ENCODE measurements around the gene RABEP1. TPM values are rescaled to one million over a fixed set of nuclear protein-coding genes. Genes with fewer than 3 reads are reported as not detected.
A peak's percentile ranks its signal among the peaks of the same experiment; 100 is the strongest.

RABEP1 gene
- total RNA-seq, 1 experiment from 2014 or later: 53.0 TPM

GRCh38 chr17:5431949-5432556 is 150.0 kb downstream of the RABEP1 start:
- peaks cover 35% of the 10 kb centered on the region for H4K20me1 ChIP-seq (ENCODE audit: insufficient read depth)
- H3K4me1 ChIP-seq (replicated peaks; ENCODE audit: insufficient read depth): peaks cover 10% of the 10 kb centered on the region; the same call in 1 of the 2 replicates
- DNase-seq: no peak
- BruUV-seq (replicated peaks): no TSS peak
- ChIA-PET CTCF (no interaction called here), POLR2A (ENCODE audit: unreplicated experiment) (interaction anchor here (0.5 to 0.8 kb wide), 2 partner anchors 9 to 10 kb away, joined by 3 to 39 read pairs; no protein-coding TSS in a partner anchor)
- peaks cover 27% of the 10 kb centered on the region for H3K79me2 ChIP-seq (ENCODE audit: low read depth)
- peaks cover 73% of the 10 kb centered on the region for H3F3A ChIP-seq (ENCODE audit: insufficient read depth, low read depth)
- no peak overlapping the region for H2AFZ ChIP-seq
- TF ChIP-seq EZH2 (IDR thresholded peaks at IDR 0.05; ENCODE audit: low read depth) (no peak), CTCF (conservative IDR thresholded peaks at IDR 0.05) (no peak)
- H3K36me3 ChIP-seq (ENCODE audit: low read depth): peaks cover 56% of the 10 kb centered on the region
- no peaks in the 10 kb centered on the region for H3K9me2 ChIP-seq (ENCODE audit: insufficient read depth)
- H3K27me3 ChIP-seq (ENCODE audit: insufficient read depth, low read depth): no peaks in the 10 kb centered on the region
- peak overlapping the region; percentile 23; the same call in 1 of the 2 replicates for H3K27ac ChIP-seq
- no peak overlapping the region for H3K4me2 ChIP-seq
- intact Hi-C loops (cut with micrococcal nuclease; ENCODE audit: unreplicated experiment): no loop called here
- no peaks in the 10 kb centered on the region for H3K9me3 ChIP-seq (ENCODE audit: insufficient read depth, low read depth)
- H3K4me3 ChIP-seq: no peak overlapping the region

GRCh38 chr17:5434984-5435383 is 152.9 kb downstream of the RABEP1 start:
- H3K9me3 ChIP-seq (ENCODE audit: insufficient read depth, low read depth): no peaks in the 10 kb centered on the region
- H3K27ac ChIP-seq: no peak overlapping the region; the same call in 1 of the 2 replicates
- no peak overlapping the region for H3K4me3 ChIP-seq
- H4K20me1 ChIP-seq (ENCODE audit: insufficient read depth): peaks cover 35% of the 10 kb centered on the region
- no peak overlapping the region for H3K4me2 ChIP-seq
- H3K4me1 ChIP-seq (replicated peaks; ENCODE audit: insufficient read depth): peaks cover 18% of the 10 kb centered on the region
- no peak overlapping the region for H2AFZ ChIP-seq
- POLR2A ChIA-PET (ENCODE audit: unreplicated experiment): no interaction called here
- CTCF ChIA-PET: no interaction called here
- H3K9me2 ChIP-seq (ENCODE audit: insufficient read depth): no peaks in the 10 kb centered on the region
- H3K36me3 ChIP-seq (ENCODE audit: low read depth): peaks cover 45% of the 10 kb centered on the region
- BruUV-seq (replicated peaks): no TSS peak
- intact Hi-C loops (cut with micrococcal nuclease; ENCODE audit: unreplicated experiment): no loop called here
- peaks cover 46% of the 10 kb centered on the region for H3K79me2 ChIP-seq (ENCODE audit: low read depth)
- TF ChIP-seq EZH2 (IDR thresholded peaks at IDR 0.05; ENCODE audit: low read depth) (no peak), CTCF (conservative IDR thresholded peaks at IDR 0.05) (no peak)
- H3K27me3 ChIP-seq (ENCODE audit: insufficient read depth, low read depth): no peaks in the 10 kb centered on the region
- H3F3A ChIP-seq (ENCODE audit: insufficient read depth, low read depth): peaks cover 69% of the 10 kb centered on the region
- DNase-seq: no peak

Other genes with a start within 250 kb of the RABEP1 start
- 0.28 and 0.48 TPM in 2 replicates for gene SLC52A1, start 246.9 kb upstream of the RABEP1 start, total RNA-seq (2021)
- 2.3 and 4.5 TPM in 2 replicates for gene ZFP3, start 203.8 kb upstream of the RABEP1 start, total RNA-seq (2021)
- gene ZNF232, start 170.4 kb upstream of the RABEP1 start, total RNA-seq (2021): 10.3 TPM in 2 replicates
- gene USP6, start 166.3 kb upstream of the RABEP1 start, total RNA-seq (2021): 0.11 TPM in 1 of 2 replicates, not detected in the other
- 14.0 and 18.4 TPM in 2 replicates for gene ZNF594, start 90.4 kb upstream of the RABEP1 start, total RNA-seq (2021)
- gene SCIMP, start 47.4 kb upstream of the RABEP1 start, total RNA-seq (2021): not detected in 2 replicates
- 88.6 and 93.1 TPM in 2 replicates for gene NUP88, start 137.4 kb downstream of the RABEP1 start, total RNA-seq (2021)
- gene RPAIN, start 137.9 kb downstream of the RABEP1 start, total RNA-seq (2021): 56.3 and 70.2 TPM in 2 replicates
- 206 and 230 TPM in 2 replicates for gene C1QBP, start 156.9 kb downstream of the RABEP1 start, total RNA-seq (2021)
- gene DHX33, start 186.7 kb downstream of the RABEP1 start, total RNA-seq (2021): 25.4 and 28.1 TPM in 2 replicates
- 47.7 and 71.1 TPM in 2 replicates for gene DERL2, start 203.9 kb downstream of the RABEP1 start, total RNA-seq (2021)
- 19.5 and 20.3 TPM in 2 replicates for gene MIS12, start 204.3 kb downstream of the RABEP1 start, total RNA-seq (2021)